ENCODE data around the gene PLEKHA6. TPM values are rescaled to one million over a fixed set of nuclear protein-coding genes. Genes with fewer than 3 reads are reported as not detected.

The PLEKHA6 gene
- total RNA-seq, 1 experiment from 2014 or later = 2.1 TPM

- TF ChIP-seq CTCF (conservative IDR thresholded peaks at IDR 0.05) = no peak
- Histone ChIP-seq H2BK15ac (ENCODE audit: low read depth, low read length) (no peak overlapping the region), H3K23ac (ENCODE audit: insufficient read length, low read depth, low read length) (no peak overlapping the region), H3K4me2 (ENCODE audit: insufficient read depth, insufficient read length, low read length) (no peak overlapping the region), H2AFZ (ENCODE audit: low read length) (no peak overlapping the region), H4K8ac (replicated peaks; ENCODE audit: insufficient read length, low read depth, low read length) (no peak overlapping the region), H3K79me1 (ENCODE audit: insufficient read depth, low read depth, low read length, poor library complexity, severe bottlenecking) (no peaks in the 10 kb centered on the region), H3K27me3 (ENCODE audit: insufficient read depth, low read length) (no peaks in the 10 kb centered on the region), H4K91ac (ENCODE audit: insufficient read length, low read depth, low read length) (no peak overlapping the region), H3K56ac (ENCODE audit: insufficient read length, low read depth, low read length) (no peak overlapping the region), H4K5ac (ENCODE audit: insufficient read length, low read depth, low read length) (no peak overlapping the region), H3K79me2 (ENCODE audit: insufficient read depth, low read length) (no peaks in the 10 kb centered on the region), H3K14ac (ENCODE audit: insufficient read depth, low read length) (no peak overlapping the region), H2BK12ac (ENCODE audit: insufficient read length, low read depth, low read length) (no peak overlapping the region), H3K27ac (ENCODE audit: insufficient read length, low read depth, low read length) (no peak overlapping the region), H3T11ph (ENCODE audit: low read length) (no peak overlapping the region), H3K4ac (ENCODE audit: low read depth, low read length) (no peak overlapping the region), H2BK120ac (ENCODE audit: low read depth, low read length, poor library complexity, severe bottlenecking) (no peak overlapping the region), H3K23me2 (ENCODE audit: insufficient read length, low read depth, low read length, poor library complexity, severe bottlenecking) (no peaks in the 10 kb centered on the region), H3K9me3 (ENCODE audit: control insufficient read depth, low read depth, low read length) (no peaks in the 10 kb centered on the region), H2BK5ac (ENCODE audit: insufficient read length, low read length) (no peak overlapping the region), H3K18ac (ENCODE audit: insufficient read length, low read depth, low read length) (no peak overlapping the region), H4K20me1 (ENCODE audit: control insufficient read depth, insufficient read depth, insufficient read length) (no peaks in the 10 kb centered on the region), H3K4me1 (ENCODE audit: insufficient read depth, low read length) (no peaks in the 10 kb centered on the region), H3K9ac (ENCODE audit: extremely low read depth, insufficient read length, low read length) (no peak overlapping the region), H2BK20ac (ENCODE audit: low read depth, low read length, poor library complexity, severe bottlenecking) (no peak overlapping the region), H2AK5ac (ENCODE audit: insufficient read length, low read length) (no peak overlapping the region)
- no peak for DNase-seq
- Mint-ChIP-seq H3K9me3 (peaks cover 4 to 19% of the 10 kb centered on the region in 2 experiments; a peak in 3 of 5 replicates), H3K36me3 (ENCODE audit: insufficient read depth in 1 of 3, low read depth in 3 of 3) (peaks cover 0 to 4% (median 0%) of the 10 kb centered on the region in 3 experiments; a peak in 2 of 7 replicates), H3K4me1 (no peaks in the 10 kb centered on the region), H3K27me3 (ENCODE audit: low read depth) (peaks cover 34% of the 10 kb centered on the region), H3K4me3 (no peak overlapping the region), H3K27ac (no peak overlapping the region)
- WGBS (ENCODE audit: extremely low coverage, insufficient read length, low lambda C conversion rate) = no CpG with 5 or more reads among the region's 4 CpGs
Observed at GRCh38 chr1:204177133-204177532, 182.6 kb downstream of the PLEKHA6 start.
